ENCODE data around the gene PCSK5.

- TF ChIP-seq POLR2A (IDR thresholded peaks at IDR 0.05) (no peak), CTCF (IDR thresholded peaks at IDR 0.05) (no peak)
Measured at GRCh38 chr9:76004526-76004925, 114.1 kb downstream of the PCSK5 start.

All from adrenal gland (tissue), 5 donors.